Activated CD8-positive, alpha-beta T cell treated with anti-CD3 and anti-CD28 coated beads for 36 hours (primary cell): ENCODE results near the gene C6orf47. TPM values are rescaled to one million over a fixed set of nuclear protein-coding genes. Genes with fewer than 3 reads are reported as not detected.

Source experiments
- ATAC-seq: fragments of 200-7000 bp; cut with Tn5 transposase; one replicate; pipeline ENCODE4 v1.10.0; 2021; ENCODE audit warnings: mild to moderate bottlenecking, moderate library complexity
- CTCF ChIA-PET: fragments of 350-600 bp; sonication (Branson Sonifier 250); formaldehyde crosslinking; loops from one replicate; lab custom pipeline; 2021; ENCODE audit warnings: antibody characterized with exemption; lab: Charles Lee
- POLR2A ChIA-PET: fragments of 350-600 bp; sonication (Branson Sonifier 250); formaldehyde crosslinking; loops from one replicate; lab custom pipeline; 2021; ENCODE audit warnings: antibody characterized with exemption; lab: Charles Lee
- DNase-seq: peaks from one replicate; pipeline ENCODE4 v3.0.0-alpha.2; 2020
- H3K27ac Mint-ChIP-seq: one replicate; pipeline ENCODE4 v1.8.0; 2021; ENCODE audit warnings: mild to moderate bottlenecking, mixed read lengths
- H3K27me3 Mint-ChIP-seq: one replicate; pipeline ENCODE4 v1.8.0; 2021; ENCODE audit warnings: mixed read lengths
- H3K36me3 Mint-ChIP-seq: one replicate; pipeline ENCODE4 v1.8.0; 2021; ENCODE audit warnings: low read depth, mixed read lengths
- H3K4me1 Mint-ChIP-seq: one replicate; pipeline ENCODE4 v1.8.0; 2021; ENCODE audit warnings: low read depth, mixed read lengths
- H3K4me3 Mint-ChIP-seq: one replicate; pipeline ENCODE4 v1.8.0; 2021; ENCODE audit warnings: mild to moderate bottlenecking, moderate library complexity, mixed read lengths
- H3K9me3 Mint-ChIP-seq: one replicate; pipeline ENCODE4 v1.8.0; 2021; ENCODE audit warnings: mixed read lengths
- intact Hi-C: fragments of 100-400 bp; cut with micrococcal nuclease; formaldehyde crosslinking; loops from one replicate; pipeline ENCODE4 v1.10.0; 2022
- total RNA-seq, 2 experiments: library from RNA; stranded (reverse); gene quantifications; one replicate each; pipeline ENCODE4 v1.2.3, GENCODE V29; 2021
- TF ChIP-seq, protein P1 (sequence below): fragments of 200-600 bp; IDR thresholded peaks from one replicate; pipeline ENCODE4 v1.8.0; 2022; ENCODE audit warnings: antibody characterized with exemption, mild to moderate bottlenecking

Gene C6orf47
- total RNA-seq, 2 experiments from 2014 or later: 11.4 to 11.7 TPM

GRCh38 chr6:31691564-31692108 is 31.1 kb upstream of the C6orf47 start:
- DNase-seq (no peak), ATAC-seq (no peak)
- Mint-ChIP-seq H3K27me3 (no peaks in the 10 kb centered on the region), H3K4me1 (peaks cover 5% of the 10 kb centered on the region), H3K27ac (no peak overlapping the region), H3K9me3 (no peaks in the 10 kb centered on the region), H3K4me3 (no peak overlapping the region), H3K36me3 (peaks cover 14% of the 10 kb centered on the region)
- ChIA-PET POLR2A (interaction anchor here (0.7 to 2.4 kb wide), 5 partner anchors 10 to 48 kb away, joined by 3 to 6 read pairs (median 3); partner anchors contain the start of gene MSH5), CTCF (interaction anchor here (1.4 to 2.3 kb wide), 4 partner anchors 9 to 78 kb away, joined by 4 to 9 read pairs (median 8); partner anchors contain the start of gene LY6G5C)
- TF ChIP-seq, protein P1, sequence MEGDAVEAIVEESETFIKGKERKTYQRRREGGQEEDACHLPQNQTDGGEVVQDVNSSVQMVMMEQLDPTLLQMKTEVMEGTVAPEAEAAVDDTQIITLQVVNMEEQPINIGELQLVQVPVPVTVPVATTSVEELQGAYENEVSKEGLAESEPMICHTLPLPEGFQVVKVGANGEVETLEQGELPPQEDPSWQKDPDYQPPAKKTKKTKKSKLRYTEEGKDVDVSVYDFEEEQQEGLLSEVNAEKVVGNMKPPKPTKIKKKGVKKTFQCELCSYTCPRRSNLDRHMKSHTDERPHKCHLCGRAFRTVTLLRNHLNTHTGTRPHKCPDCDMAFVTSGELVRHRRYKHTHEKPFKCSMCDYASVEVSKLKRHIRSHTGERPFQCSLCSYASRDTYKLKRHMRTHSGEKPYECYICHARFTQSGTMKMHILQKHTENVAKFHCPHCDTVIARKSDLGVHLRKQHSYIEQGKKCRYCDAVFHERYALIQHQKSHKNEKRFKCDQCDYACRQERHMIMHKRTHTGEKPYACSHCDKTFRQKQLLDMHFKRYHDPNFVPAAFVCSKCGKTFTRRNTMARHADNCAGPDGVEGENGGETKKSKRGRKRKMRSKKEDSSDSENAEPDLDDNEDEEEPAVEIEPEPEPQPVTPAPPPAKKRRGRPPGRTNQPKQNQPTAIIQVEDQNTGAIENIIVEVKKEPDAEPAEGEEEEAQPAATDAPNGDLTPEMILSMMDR: no peak
- intact Hi-C loops: no loop called here

GRCh38 chr6:31691078-31691463 is 30.5 kb upstream of the C6orf47 start:
- no peak overlapping the region for H3K27ac Mint-ChIP-seq
- POLR2A ChIA-PET: interaction anchor here (0.7 to 2.4 kb wide), 5 partner anchors 17 to 49 kb away, joined by 3 to 6 read pairs (median 3); partner anchors contain the start of gene MSH5
- intact Hi-C loops: no loop called here
- no peaks in the 10 kb centered on the region for H3K27me3 Mint-ChIP-seq
- TF ChIP-seq, protein P1: no peak
- DNase-seq (no peak), ATAC-seq (no peak)
- H3K4me1 Mint-ChIP-seq: peaks cover 5% of the 10 kb centered on the region
- H3K9me3 Mint-ChIP-seq: no peaks in the 10 kb centered on the region
- H3K4me3 Mint-ChIP-seq: no peak overlapping the region
- CTCF ChIA-PET: interaction anchor here (1.1 to 2.3 kb wide), 8 partner anchors 9 to 139 kb away, joined by 3 to 9 read pairs (median 5); partner anchors contain the start of gene LY6G5C
- H3K36me3 Mint-ChIP-seq: peaks cover 17% of the 10 kb centered on the region

DNA sequence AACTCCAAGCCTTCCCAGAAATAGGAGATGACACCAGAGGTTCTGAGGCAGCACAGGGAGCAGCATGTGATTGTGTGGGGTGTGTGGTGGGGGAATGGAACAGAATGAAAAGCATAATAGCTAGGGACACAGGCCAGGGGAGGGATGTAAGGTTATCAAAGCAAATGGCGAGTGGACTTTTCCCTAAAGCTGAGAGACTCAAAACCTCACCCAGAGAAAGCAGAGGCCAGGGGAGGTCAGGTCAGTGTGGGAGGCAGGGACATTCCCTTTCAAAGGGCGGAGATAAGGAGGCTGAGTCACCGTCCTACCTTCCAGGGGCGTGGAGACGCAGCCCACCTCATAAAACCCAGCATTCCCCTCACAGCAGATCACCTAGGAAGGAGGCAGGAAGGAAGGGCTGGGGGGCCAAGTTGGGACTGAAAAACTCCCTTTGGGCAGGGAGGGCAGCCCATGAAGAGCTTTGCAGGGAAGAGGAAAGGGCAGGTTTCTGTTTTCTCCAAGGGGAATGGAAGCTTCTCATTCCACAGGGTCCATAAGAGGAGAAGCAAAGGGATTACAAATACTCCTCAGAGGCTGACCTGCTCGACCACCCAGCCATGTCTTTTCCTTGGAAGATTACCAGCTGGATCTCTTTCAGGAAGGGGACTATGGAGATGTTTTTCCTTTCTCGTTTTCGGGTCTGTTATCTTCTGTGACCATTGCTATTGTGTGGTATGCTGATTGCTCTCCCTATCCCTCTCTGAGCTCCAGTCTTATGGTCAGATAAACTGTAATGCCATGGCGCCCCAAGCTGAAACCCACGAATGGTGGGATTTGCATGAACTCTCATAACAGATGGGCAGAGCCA is 29.9 kb upstream of the C6orf47 start:
- H3K36me3 Mint-ChIP-seq: peaks cover 17% of the 10 kb centered on the region
- ChIA-PET POLR2A (interaction anchor here (0.7 to 1.2 kb wide), 4 partner anchors 17 to 21 kb away, joined by 3 to 5 read pairs (median 3); no protein-coding TSS in a partner anchor), CTCF (interaction anchor here (0.7 to 2.3 kb wide), 12 partner anchors 9 to 146 kb away, joined by 3 to 9 read pairs (median 4); partner anchors contain the start of genes LY6G5C and LY6G6F)
- H3K9me3 Mint-ChIP-seq: no peaks in the 10 kb centered on the region
- DNase-seq (no peak), ATAC-seq (no peak)
- H3K27ac Mint-ChIP-seq: peak overlapping the region; percentile 40
- TF ChIP-seq, protein P1: no peak
- H3K4me1 Mint-ChIP-seq: peaks cover 5% of the 10 kb centered on the region
- intact Hi-C loops: no loop called here
- H3K27me3 Mint-ChIP-seq: no peaks in the 10 kb centered on the region
- no peak overlapping the region for H3K4me3 Mint-ChIP-seq

DNA sequence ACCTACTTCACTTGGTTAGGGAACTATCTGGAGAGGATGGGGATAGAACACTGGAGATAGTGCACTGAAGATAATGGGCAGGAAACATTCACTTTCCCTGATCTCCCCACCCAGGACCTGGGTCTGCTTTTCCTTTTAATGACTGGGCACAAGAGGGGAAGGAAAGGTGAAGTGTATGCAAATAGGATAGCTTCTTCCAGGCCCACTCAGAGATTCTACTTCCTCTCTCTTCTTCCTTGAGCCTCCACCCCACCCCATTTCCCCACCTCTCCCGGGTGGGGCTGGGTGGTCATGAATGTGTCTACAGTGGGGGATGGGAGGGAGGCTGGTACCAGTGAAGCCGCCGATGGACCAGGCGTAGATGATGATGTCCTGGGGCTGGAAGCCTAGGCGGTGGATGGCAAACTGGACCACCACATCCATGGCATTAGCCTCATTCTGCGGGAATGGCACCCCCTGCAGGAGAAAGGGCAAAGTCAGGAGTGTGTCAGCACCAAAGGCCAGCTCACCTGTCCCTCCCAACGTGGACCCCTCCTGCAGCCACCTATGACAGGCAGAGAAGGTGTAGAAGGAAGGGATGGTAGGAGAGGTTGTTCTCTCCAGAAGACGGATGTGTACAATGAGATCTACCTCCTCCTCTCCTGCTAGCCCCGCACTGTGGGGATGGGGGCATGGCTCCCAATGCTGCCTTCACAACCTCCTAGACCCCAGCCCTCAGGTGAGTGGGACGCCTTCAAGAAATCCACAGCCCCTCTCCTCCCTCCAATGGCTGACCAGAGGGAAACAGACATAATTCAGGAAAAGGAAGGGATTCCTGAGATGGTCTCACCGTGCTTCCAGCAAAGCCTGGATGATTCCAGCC is 28.9 kb upstream of the C6orf47 start:
- peaks cover 17% of the 10 kb centered on the region for H3K36me3 Mint-ChIP-seq
- TF ChIP-seq, protein P1: no peak
- H3K4me1 Mint-ChIP-seq: peaks cover 5% of the 10 kb centered on the region
- intact Hi-C loops: no loop called here
- POLR2A ChIA-PET: no interaction called here
- H3K9me3 Mint-ChIP-seq: no peaks in the 10 kb centered on the region
- DNase-seq (peak; percentile 28), ATAC-seq (peak; percentile 42)
- H3K4me3 Mint-ChIP-seq: no peak overlapping the region
- peak overlapping the region; percentile 40 for H3K27ac Mint-ChIP-seq
- H3K27me3 Mint-ChIP-seq: no peaks in the 10 kb centered on the region
- CTCF ChIA-PET: interaction anchor here (0.7 to 2.3 kb wide), 12 partner anchors 9 to 145 kb away, joined by 3 to 9 read pairs (median 4); partner anchors contain the start of genes C6orf47 and LY6G6F
